Measurements from ENCODE around the gene ABLIM2.

- TF ChIP-seq CTCF (conservative IDR thresholded peaks at IDR 0.05; ENCODE audit: low read depth, low read length): no peak
- TF ChIP-seq FOS (IDR thresholded peaks at IDR 0.05; ENCODE audit: low read depth, low read length): no peak
- TF ChIP-seq MXI1 (IDR thresholded peaks at IDR 0.05; ENCODE audit: borderline replicate concordance, low read depth, low read length): no peak
- no peak for TF ChIP-seq POLR2A (IDR thresholded peaks at IDR 0.05; ENCODE audit: low read depth, low read length)
- no peak for TF ChIP-seq CHD1 (IDR thresholded peaks at IDR 0.05; ENCODE audit: low read depth, low read length)
- TF ChIP-seq ELK1 (IDR thresholded peaks at IDR 0.05; ENCODE audit: borderline replicate concordance, low read depth, low read length): no peak
- TF ChIP-seq RFX5 (IDR thresholded peaks at IDR 0.05; ENCODE audit: low read depth, low read length): no peak
- no peak for TF ChIP-seq BHLHE40 (IDR thresholded peaks at IDR 0.05; ENCODE audit: low read depth, low read length)
- TF ChIP-seq CEBPB (IDR thresholded peaks at IDR 0.05; ENCODE audit: low read depth, low read length): no peak
- no peak for TF ChIP-seq USF2 (IDR thresholded peaks at IDR 0.05; ENCODE audit: low read depth, low read length)
- TF ChIP-seq RAD21 (IDR thresholded peaks at IDR 0.05; ENCODE audit: low read length): no peak
- TF ChIP-seq RCOR1 (IDR thresholded peaks at IDR 0.05; ENCODE audit: insufficient replicate concordance, low read length): no peak
- TF ChIP-seq SMC3 (IDR thresholded peaks at IDR 0.05; ENCODE audit: low read depth, low read length): no peak
Measured at GRCh38 chr4:7971159-7971631, 187.4 kb downstream of the ABLIM2 start.
